Measurements from ENCODE around the gene ZNF561.
A peak's percentile ranks its signal among the peaks of the same experiment; 100 is the strongest.
"Not testable (repeated sequence)": the region's sequence is repeated elsewhere in the genome, so short reads cannot be mapped to it uniquely, and the experiment has no call there.

Gene ZNF561

GRCh38 chr19:9621156-9622037 is at the start of gene ZNF561:
Gene ZNF561, minus strand, starts transcription at chr19:9621232. Its CDS starts 1,776 bp downstream, at chr19:9619456.
- DNase-seq (ENCODE audit: low read depth, low spot score), result peak; percentile 97

- no peak for DNase-seq (ENCODE audit: low read depth, low spot score)
Measured at GRCh38 chr19:9668544-9668943, 47.5 kb upstream of the ZNF561 start.

GRCh38 chr19:9667898-9668297 is 46.9 kb upstream of the ZNF561 start:
- DNase-seq (ENCODE audit: low read depth, low spot score), result no peak

- no peak for DNase-seq (ENCODE audit: low read depth, low spot score)
Measured at GRCh38 chr19:9658769-9659168, 37.7 kb upstream of the ZNF561 start.

- DNase-seq (ENCODE audit: low read depth, low spot score), result not testable (repeated sequence)
Measured at GRCh38 chr19:9653066-9653555, 32.1 kb upstream of the ZNF561 start.

DNA sequence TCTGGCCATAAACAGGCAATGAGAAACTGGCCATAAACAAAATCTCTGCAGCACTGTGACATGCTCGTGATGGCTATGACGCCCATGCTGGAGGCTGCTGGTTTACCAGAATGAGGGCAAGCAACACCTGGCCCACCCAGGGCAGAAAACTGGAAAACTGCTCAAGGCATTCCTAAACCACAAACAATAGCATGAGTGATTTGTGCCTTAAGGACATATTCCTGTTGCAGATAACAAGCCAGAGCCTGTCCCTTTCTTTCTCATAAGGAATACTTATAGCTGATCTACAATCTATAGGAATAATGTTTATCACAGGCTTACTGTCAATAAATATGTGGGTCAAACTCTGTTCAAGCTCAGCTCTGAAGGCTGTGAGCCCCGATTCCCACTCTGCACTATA is 30.4 kb upstream of the ZNF561 start:
- DNase-seq (ENCODE audit: low read depth, low spot score), result not testable (repeated sequence)

DNA sequence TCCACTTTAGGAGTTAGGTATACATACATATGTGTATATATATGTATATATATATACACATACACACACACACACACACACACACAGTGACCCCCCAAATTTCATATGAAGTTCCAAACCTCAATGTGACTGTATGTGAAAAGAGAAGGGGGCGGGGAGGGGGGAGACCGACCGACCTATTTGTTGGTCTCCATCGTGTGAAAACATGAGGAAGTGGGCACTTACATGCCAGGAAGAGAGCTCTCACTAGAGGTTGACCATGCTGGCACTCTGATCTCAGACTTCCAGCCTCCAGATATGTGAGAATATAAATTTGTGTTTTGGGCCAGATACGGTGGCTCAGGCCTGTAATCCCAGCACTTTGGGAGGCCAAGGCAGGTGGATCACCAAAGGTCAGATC is 29.3 kb upstream of the ZNF561 start:
- DNase-seq (ENCODE audit: low read depth, low spot score), result no peak

GRCh38 chr19:9645472-9645871 is 24.4 kb upstream of the ZNF561 start:
- DNase-seq (ENCODE audit: low read depth, low spot score), result no peak

- DNase-seq (ENCODE audit: low read depth, low spot score), result no peak
Measured at GRCh38 chr19:9644472-9644871, 23.4 kb upstream of the ZNF561 start.

GRCh38 chr19:9641810-9642209 is 20.8 kb upstream of the ZNF561 start:
- DNase-seq (ENCODE audit: low read depth, low spot score), result no peak

- no peak for DNase-seq (ENCODE audit: low read depth, low spot score)
Measured at GRCh38 chr19:9640956-9641355, 19.9 kb upstream of the ZNF561 start.

DNA sequence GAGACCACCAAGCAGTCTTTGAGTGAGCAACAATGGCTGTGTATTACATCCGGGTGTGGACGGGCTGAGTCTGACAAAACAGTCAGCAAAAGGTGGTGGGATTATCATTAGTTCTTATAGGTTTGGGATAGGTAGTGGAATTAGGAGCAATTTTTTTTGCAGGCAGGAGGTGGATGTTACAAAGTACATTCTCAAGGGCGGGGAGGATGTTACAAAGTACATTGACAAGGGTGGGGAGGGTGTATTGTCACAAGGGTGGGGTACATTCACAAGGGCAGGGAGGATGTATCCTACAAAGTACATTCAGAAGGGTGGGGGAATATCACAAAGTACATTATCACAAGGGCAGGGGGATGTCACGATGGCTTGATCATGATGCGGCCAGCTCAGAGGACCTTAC is 15.0 kb upstream of the ZNF561 start:
- no peak for DNase-seq (ENCODE audit: low read depth, low spot score)

- DNase-seq (ENCODE audit: low read depth, low spot score), result no peak
Measured at GRCh38 chr19:9627856-9628255, 6.8 kb upstream of the ZNF561 start.

DNA sequence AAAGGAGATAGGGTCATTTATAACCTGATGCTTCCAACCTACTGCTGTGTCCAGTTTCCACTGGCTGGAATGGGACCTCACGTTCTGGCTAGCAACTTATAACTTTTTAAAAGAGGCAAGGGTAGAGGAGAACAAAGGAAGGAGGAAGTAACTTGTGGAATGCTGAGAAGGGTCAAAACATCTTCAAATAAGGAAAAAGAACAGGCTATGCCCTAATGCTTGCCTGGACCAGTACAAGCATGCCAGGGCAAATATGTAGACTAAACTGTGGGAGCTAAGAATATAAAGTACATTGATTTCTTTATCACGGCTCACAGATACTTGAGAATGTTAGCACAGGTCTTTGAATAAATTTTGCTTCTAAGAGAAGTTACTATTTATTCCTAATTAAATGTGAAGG is 1.5 kb upstream of the ZNF561 start:
- peak; percentile 42 for DNase-seq (ENCODE audit: low read depth, low spot score)

DNA sequence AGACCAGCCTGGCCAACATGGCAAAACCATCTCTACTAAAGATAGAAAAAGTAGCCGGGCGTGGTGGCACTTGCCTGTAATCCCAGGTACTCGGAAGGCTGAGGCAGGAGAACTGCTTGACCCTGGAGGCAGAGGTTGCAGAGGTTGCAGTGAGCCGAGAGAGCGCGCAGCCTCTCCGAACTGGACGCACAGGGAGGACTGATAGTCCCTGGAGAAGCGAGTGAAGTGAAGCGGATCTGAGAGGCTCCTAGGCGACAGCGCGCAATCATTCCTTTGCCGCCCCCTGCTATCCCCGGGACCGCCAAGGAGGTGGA is 233 bp downstream of the ZNF561 start:
- no peak for DNase-seq (ENCODE audit: low read depth, low spot score)

- DNase-seq (ENCODE audit: low read depth, low spot score), result no peak
Measured at GRCh38 chr19:9615844-9616243, 5.2 kb downstream of the ZNF561 start.

DNA sequence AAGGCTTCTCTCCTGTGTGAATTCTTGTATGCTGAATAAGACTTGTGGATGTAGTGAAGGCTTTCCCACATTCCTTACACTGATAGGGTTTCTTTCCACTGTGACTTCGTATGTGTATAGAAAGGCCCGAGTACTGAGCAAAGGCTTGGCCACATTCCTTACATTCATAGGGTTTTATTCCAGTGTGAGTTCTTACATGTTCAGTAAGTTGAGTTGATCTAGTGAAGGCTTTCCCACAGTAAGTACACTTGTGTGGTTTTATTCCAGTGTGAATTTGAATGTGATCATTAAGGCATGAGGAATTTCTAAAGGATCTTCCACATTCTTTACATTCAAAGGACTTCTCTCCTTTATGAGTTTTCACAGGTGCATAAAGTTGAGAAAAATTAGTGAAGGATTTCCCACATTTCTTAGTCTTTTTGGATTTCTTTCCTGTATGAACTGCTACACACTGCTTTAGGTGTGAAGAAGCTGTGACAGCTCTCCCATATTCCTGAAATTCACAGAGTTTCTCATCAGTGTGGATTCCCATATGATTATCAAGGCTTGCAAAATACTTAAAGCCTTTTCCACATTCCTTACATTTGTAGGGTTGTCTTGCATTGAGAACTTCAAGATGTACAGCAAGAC is 10.4 kb downstream of the ZNF561 start:
- DNase-seq (ENCODE audit: low read depth, low spot score), result no peak

DNA sequence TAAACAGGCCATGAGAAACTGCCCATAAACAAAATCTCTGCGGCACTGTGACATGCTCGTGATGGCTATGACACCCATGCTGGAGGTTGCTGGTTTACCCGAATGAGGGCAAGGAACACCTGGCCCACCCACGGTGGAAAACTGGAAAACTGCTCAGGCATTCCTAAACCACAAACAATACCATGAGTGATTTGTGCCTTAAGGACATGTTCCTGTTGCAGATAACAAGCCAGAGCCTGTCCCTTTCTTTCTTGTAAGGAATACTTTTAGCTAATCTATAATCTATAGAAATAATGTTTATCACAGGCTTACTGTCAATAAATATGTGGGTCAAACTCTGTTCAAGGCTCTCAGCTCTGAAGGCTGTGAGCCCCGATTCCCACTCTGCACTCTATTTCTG is 12.1 kb downstream of the ZNF561 start:
- DNase-seq (ENCODE audit: low read depth, low spot score), result no peak

GRCh38 chr19:9597027-9597426 is 24.0 kb downstream of the ZNF561 start:
- DNase-seq (ENCODE audit: low read depth, low spot score), result peak; percentile 48

DNA sequence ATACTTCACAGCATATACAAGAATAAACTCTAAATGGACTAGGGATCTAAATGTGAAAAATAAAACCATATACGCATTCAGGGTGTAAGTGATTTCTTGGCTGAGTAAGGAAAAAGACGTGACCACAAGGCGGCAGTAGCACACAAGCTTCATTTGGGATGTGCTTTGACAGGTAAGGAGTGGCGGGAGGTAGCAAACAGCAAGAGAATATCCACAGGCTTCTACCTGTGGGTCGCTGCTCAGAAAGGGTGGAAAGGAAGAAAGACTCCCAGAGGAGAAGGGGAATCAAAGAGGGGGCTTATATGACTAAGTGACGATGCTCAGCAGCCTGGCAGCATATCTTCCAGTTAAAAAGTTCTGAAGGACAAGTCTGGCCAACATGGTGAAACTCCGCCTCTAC is 34.3 kb downstream of the ZNF561 start:
- DNase-seq (ENCODE audit: low read depth, low spot score), result peak; percentile 69

DNA sequence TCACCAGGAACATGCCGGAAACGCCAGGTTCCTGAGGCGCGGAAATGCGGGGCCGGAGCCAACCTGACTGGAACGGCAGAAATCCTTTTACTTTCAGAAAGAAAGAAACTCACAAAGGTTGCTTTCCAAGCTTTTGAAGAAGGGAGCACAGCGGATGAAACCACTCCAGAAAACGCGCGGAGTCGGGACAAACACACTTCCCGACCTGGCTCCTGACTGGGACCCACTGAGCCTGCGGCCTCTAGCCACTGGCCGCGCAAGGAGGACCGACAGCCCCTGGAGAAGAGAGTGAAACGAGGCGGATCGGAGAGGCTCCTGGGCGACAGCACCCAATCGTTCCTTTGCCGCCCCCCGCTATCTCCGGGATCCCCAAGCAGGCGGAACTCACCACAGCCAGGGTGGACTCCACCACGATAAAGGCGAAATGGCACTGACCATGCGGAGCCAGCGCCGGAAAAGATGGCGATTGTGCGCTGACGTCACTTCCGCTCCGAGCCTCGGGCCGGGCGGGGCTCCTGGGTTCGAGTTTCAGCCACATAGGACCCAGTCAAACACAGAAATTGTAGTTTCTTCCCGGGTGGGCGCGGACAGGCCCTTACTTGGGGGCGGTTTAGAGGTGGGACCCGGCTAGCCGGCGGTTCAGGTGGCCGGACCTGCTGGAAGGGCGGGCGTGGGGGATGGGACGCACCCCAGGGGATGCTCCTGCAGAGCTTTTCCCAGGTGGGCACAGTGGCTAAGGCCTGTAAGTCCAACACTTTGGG is 36.8 kb downstream of the ZNF561 start, which contains the start of gene ZNF121:
Gene ZNF121 (minus strand): TSS at position 432 of the 761 bp plus-strand sequence. CDS start 16,407 bp downstream, outside the sequence.
- peak; percentile 94 for DNase-seq (ENCODE audit: low read depth, low spot score)

GRCh38 chr19:9582081-9582725 is 38.8 kb downstream of the ZNF561 start:
- not testable (repeated sequence) for DNase-seq (ENCODE audit: low read depth, low spot score)

All from astrocyte of the hippocampus (primary cell).